ENCODE data around the gene MRS2.

Gene MRS2

GRCh38 chr6:24432611-24433010 lies 29.9 kb downstream of the MRS2 start:
- no peak for DNase-seq

- DNase-seq: no peak
Measured at GRCh38 chr6:24436979-24437378, 34.2 kb downstream of the MRS2 start.

GRCh38 chr6:24439858-24440539 lies 37.3 kb downstream of the MRS2 start:
- DNase-seq: no peak

- DNase-seq: no peak
Measured at GRCh38 chr6:24440897-24441598, 38.3 kb downstream of the MRS2 start.

GRCh38 chr6:24441599-24441904 lies 38.8 kb downstream of the MRS2 start:
- DNase-seq: no peak

GRCh38 chr6:24444588-24444987 lies 41.9 kb downstream of the MRS2 start:
- no peak for DNase-seq

GRCh38 chr6:24445704-24446103 lies 43.0 kb downstream of the MRS2 start:
- no peak for DNase-seq

GRCh38 chr6:24446670-24447069 lies 43.9 kb downstream of the MRS2 start:
- no peak for DNase-seq

- no peak for DNase-seq
Measured at GRCh38 chr6:24448396-24448795, 45.7 kb downstream of the MRS2 start.

GRCh38 chr6:24448828-24449525 lies 46.2 kb downstream of the MRS2 start:
- DNase-seq: no peak

- no peak for DNase-seq
Measured at GRCh38 chr6:24451581-24452388, 49.0 kb downstream of the MRS2 start.

- DNase-seq: no peak
Measured at GRCh38 chr6:24453921-24454320, 51.2 kb downstream of the MRS2 start.

- no peak for DNase-seq
Measured at GRCh38 chr6:24454452-24454851, 51.7 kb downstream of the MRS2 start.

- DNase-seq: no peak
Measured at GRCh38 chr6:24455061-24455460, 52.3 kb downstream of the MRS2 start.

- DNase-seq: no peak
Measured at GRCh38 chr6:24458134-24458533, 55.4 kb downstream of the MRS2 start.

GRCh38 chr6:24458941-24459340 lies 56.2 kb downstream of the MRS2 start:
- no peak for DNase-seq

- no peak for DNase-seq
Measured at GRCh38 chr6:24460966-24461365, 58.2 kb downstream of the MRS2 start.

GRCh38 chr6:24464253-24465038 lies 61.7 kb downstream of the MRS2 start:
- DNase-seq: no peak

GRCh38 chr6:24469811-24470210 lies 67.1 kb downstream of the MRS2 start:
- no peak for DNase-seq

- DNase-seq: no peak
Measured at GRCh38 chr6:24472181-24472580, 69.4 kb downstream of the MRS2 start.
